NB4 (cell line): ENCODE data around the gene LRRK1.

Experiments used
- DNase-seq: peaks from one replicate; pipeline ENCODE4 v3.0.0; 2010; ENCODE audit warnings: low read depth
- H3K4me3 ChIP-seq: one replicate; pipeline ENCODE4 v1.5.1; 2011; ENCODE audit warnings: mild to moderate bottlenecking, low read depth, low read length, moderate library complexity
- CTCF ChIP-seq: IDR thresholded peaks from one replicate; pipeline ENCODE4 v1.5.1; 2012; ENCODE audit warnings: low read depth, low read length
- MAX ChIP-seq: IDR thresholded peaks from 2 replicates; pipeline ENCODE4 v1.6.1; 2011; ENCODE audit warnings: low read depth, low read length
- MYC ChIP-seq: IDR thresholded peaks from 2 replicates; pipeline ENCODE4 v1.6.1; 2011; ENCODE audit warnings: low read depth, low read length
- POLR2A ChIP-seq: IDR thresholded peaks from 2 replicates; pipeline ENCODE4 v1.6.1; 2011; ENCODE audit warnings: mild to moderate bottlenecking; ENCODE audit not compliant: insufficient read length; ENCODE audit errors: extremely low read depth

The LRRK1 gene

GRCh38 chr15:101027273-101027901, 108.2 kb downstream of the LRRK1 start:
- DNase-seq: no peak
- TF ChIP-seq POLR2A (no peak), MAX (no peak), CTCF (no peak), MYC (no peak)
- no peak overlapping the region for H3K4me3 ChIP-seq

GRCh38 chr15:101027920-101028319, 108.8 kb downstream of the LRRK1 start:
- TF ChIP-seq POLR2A (no peak), MAX (no peak), CTCF (no peak), MYC (no peak)
- no peak for DNase-seq
- H3K4me3 ChIP-seq: no peak overlapping the region

GRCh38 chr15:101028321-101028720, 109.2 kb downstream of the LRRK1 start:
- no peak for DNase-seq
- H3K4me3 ChIP-seq: no peak overlapping the region
- no peak for TF ChIP-seq MYC
- TF ChIP-seq MAX: no peak
- no peak for TF ChIP-seq CTCF
- no peak for TF ChIP-seq POLR2A

GRCh38 chr15:101028772-101029438, 109.7 kb downstream of the LRRK1 start:
- TF ChIP-seq CTCF (no peak), POLR2A (no peak), MYC (no peak), MAX (no peak)
- DNase-seq: no peak
- no peak overlapping the region for H3K4me3 ChIP-seq

- no peak for TF ChIP-seq MAX
- no peak overlapping the region for H3K4me3 ChIP-seq
- no peak for DNase-seq
Measured at GRCh38 chr15:101029971-101030661, 111.0 kb downstream of the LRRK1 start.

- TF ChIP-seq POLR2A (no peak), CTCF (no peak), MAX (no peak), MYC (no peak)
- no peak overlapping the region for H3K4me3 ChIP-seq
- DNase-seq: no peak
Measured at GRCh38 chr15:101031213-101031612, 112.1 kb downstream of the LRRK1 start.
